Hepatic stellate cell (primary cell): Measurements from ENCODE around the gene ANKHD1.

Experiments
- DNase-seq: peaks from one replicate; pipeline ENCODE4 v3.0.0; 2011; ENCODE audit warnings: low spot score

The ANKHD1 gene

GRCh38 chr5:140544986-140545385 lies 143.4 kb downstream of the ANKHD1 start:
- DNase-seq: no peak

DNA sequence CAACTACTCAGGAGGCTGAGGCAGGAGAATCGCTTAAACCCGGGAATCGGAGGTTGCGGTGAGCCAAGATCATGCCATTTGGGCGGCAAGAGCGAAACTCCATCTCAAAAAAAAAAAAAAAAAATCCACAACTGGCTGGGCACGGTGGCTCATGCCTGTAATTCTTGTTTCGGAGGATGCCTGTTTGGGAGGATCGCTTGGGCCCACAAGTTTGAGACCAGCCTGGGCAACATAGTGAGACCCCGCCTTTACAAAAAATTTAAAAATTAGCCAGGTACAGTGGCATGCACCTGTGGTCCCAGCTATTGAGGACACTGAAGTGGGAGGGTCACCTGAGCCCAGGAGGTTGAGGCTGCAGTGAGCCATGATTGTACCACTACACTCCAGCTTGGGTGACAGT lies 144.0 kb downstream of the ANKHD1 start:
- no peak for DNase-seq

- DNase-seq: no peak
These were observed 145.3 kb downstream of the ANKHD1 start for GRCh38 chr5:140546851-140547507.

- DNase-seq: peak; percentile 93
These were observed 146.1 kb downstream of the ANKHD1 start, which contains the start of gene EIF4EBP3 for GRCh38 chr5:140547508-140548299. Gene EIF4EBP3 (plus strand): TSS chr5:140547662. CDS start chr5:140547738, 76 bp downstream.

GRCh38 chr5:140548300-140548688 lies 146.7 kb downstream of the ANKHD1 start:
- DNase-seq: no peak

GRCh38 chr5:140548791-140549190 lies 147.2 kb downstream of the ANKHD1 start:
- DNase-seq: no peak

DNA sequence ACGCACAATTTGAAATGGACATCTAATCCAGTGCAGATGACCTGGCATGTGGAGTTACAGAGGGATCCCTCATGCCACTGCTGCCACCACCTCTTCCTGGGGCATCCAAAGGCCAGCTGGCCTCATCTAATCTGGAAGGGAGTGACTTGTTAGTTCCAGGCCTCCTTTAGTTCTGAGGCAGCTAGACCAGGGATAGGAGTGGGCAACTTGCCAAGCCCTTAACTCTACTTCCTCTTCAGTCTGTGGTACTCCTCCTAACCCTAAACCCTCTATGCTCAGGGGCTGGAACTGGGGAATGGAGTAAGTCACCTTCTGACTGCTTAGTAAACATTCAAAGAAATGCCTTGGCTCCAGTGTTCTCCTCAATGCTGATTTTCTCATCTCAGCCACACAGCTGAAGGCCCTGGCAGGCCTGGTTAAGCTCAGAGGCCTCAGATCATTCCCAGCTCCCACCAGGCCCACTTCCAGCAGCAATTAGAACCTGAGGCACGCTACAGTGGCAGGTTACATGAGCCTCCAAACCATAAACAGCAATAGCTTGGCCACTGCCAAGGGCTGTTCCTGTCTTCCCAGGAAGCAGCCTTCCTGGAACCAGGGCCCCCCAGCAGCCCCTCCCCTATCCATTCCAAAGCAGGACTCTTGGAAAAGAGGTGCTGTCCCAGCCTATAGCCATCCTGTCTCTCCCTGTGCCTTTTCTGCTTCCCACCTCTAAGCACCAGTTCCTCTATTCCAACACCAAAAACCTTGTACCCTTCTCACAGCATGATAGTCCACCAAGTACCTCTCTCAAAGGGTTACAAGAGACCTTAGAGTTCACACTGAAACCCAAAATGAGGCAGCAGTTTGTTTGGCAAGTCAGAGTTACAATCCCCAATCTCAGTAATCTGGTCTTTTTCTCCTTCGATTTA lies 147.9 kb downstream of the ANKHD1 start:
- no peak for DNase-seq

DNA sequence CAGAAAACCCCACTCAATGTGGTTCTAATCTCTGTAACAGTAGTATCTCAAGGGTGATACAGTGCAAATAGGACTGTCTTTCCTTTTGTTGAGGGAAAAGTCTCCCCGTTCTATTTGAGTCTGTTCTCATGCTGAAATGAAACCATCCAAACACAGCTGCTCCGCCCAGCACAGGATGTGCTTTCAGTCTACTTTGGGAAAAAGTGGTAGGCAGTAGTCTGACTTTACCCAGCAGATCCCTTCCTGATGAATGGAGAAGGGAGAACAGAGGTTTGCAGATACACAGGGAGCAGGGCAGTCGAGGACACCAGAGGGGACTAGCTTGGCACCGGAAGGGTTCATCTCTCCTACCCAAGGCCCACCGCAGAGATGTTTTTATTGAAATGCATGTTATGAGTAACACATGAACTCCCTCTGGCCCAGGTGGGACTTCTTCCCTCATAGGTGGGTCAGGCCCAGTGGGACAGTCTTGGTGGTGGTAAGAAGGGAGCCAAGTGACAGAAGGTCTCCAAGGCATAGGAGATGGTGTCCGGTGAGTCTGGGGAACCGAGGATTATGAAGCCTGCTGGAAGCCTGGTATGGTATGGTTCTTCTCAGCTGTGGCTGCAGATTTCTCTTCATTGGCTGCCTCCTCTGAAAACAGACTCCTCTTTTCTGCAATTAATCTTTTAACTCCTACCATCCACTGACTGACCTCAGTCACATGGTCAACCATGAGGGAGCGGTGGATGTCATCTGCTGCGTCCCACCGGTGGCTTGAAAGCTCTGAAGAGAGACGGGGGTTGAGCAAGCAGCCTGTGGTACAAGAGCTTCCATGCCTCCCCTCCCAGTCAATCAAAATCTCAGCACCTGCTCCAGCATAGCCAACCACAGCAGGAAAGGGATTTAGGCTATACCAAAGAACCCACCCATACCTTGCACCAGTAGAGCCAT lies 148.8 kb downstream of the ANKHD1 start:
- DNase-seq: no peak

GRCh38 chr5:140551872-140552271 lies 150.2 kb downstream of the ANKHD1 start:
- no peak for DNase-seq

- DNase-seq: no peak
These were observed 152.0 kb downstream of the ANKHD1 start for GRCh38 chr5:140553657-140554056.

DNA sequence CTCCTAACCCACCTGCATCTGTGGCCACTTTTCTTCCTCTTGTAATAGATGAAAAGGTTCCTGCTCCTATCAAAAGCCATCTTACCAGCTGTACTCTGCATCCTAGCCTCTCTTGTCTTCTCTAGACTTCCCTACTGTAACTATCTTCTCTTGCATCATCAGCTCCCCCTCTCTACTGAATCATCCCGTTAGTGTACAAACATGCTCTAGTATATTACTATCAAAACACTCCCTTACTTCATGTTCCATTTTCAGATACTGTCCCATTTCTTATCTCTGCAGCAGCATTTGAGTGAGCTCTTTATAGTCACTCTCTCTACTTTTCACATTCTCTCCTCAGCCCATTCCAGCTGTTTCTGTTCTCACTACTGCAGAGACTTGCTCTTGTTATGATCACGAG lies 152.8 kb downstream of the ANKHD1 start:
- peak; percentile 59 for DNase-seq

- no peak for DNase-seq
These were observed 154.2 kb downstream of the ANKHD1 start for GRCh38 chr5:140555747-140556312.

DNA sequence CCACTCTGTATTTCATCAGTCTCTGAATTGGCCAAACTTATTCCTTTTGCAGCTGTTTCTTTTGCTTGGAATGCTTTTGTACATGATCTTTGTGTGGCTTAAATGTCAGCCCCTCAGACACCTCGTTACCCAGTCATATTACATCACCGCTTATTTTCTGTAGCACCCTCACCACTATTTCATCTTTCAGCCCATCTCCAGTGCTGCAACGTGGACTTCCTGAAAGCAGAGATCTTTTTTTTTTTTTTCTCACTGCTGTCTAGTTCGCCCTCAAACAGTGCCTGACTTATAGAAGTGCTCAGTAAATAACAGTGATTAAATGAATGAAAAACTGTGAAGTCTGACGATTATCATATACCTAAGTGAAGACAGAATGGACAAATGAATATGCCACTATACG lies 154.8 kb downstream of the ANKHD1 start:
- no peak for DNase-seq

- peak; percentile 96 for DNase-seq
These were observed 155.6 kb downstream of the ANKHD1 start, which contains the start of gene SRA1 for GRCh38 chr5:140557136-140557805. Gene SRA1 (minus strand): TSS chr5:140557473. CDS start chr5:140557452, 21 bp downstream.

DNA sequence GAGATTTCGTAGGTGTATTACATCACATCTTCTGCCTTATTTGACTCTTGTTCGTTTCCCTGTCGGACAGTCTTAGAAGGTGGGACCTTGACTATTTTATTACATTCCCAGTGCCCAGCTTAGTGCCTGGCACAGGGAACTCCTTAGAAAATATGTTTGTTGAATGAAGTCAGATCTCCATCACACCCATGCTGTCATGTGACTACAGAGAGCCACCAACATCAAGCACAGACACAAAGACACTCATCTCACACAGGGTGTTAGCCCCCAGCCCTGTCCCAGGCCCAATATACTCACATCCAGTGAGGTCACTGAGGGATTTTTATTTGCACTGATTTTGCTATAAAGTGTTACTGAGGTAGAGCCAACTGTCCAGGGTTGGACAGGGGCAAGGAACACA lies 156.3 kb downstream of the ANKHD1 start:
- no peak for DNase-seq

DNA sequence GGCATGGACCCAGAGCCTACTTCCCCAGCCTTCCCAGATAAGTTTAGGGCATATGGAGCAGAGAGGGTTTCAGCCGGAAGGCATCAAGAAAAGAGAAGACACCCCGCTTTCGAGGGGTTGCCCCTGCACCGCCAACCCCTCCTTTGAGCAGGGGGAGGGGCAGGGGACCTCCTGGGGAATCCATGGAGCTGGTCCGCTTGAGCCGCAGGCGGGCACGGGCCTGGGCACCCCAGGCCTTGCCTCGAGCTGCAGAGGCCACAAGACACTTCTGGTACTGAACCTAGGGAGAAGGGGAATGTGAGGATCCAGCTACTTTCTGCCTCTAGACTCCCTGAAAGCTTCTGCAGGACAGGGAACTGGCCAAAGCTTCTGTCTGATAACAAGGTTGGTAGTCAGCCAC lies 156.9 kb downstream of the ANKHD1 start:
- DNase-seq: no peak

DNA sequence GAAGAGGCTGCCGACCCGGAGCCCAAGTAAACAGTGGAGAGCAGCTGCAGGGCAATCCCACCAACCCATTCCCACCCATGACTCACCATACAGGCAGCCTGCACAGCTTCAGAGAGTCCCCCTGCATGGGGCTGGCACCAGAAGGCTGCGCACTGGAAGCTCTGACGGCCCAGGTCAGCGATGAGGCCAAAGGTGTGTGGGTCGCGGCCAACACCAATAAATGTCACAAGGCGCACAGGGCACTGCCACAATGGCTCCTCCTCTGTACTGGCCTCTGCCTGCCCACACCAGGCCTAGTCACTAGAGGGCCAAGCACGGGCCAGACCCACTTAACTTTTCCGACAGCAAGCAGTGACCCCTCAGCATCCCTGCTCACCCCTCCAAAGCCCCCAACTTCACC lies 158.6 kb downstream of the ANKHD1 start:
- no peak for DNase-seq

DNA sequence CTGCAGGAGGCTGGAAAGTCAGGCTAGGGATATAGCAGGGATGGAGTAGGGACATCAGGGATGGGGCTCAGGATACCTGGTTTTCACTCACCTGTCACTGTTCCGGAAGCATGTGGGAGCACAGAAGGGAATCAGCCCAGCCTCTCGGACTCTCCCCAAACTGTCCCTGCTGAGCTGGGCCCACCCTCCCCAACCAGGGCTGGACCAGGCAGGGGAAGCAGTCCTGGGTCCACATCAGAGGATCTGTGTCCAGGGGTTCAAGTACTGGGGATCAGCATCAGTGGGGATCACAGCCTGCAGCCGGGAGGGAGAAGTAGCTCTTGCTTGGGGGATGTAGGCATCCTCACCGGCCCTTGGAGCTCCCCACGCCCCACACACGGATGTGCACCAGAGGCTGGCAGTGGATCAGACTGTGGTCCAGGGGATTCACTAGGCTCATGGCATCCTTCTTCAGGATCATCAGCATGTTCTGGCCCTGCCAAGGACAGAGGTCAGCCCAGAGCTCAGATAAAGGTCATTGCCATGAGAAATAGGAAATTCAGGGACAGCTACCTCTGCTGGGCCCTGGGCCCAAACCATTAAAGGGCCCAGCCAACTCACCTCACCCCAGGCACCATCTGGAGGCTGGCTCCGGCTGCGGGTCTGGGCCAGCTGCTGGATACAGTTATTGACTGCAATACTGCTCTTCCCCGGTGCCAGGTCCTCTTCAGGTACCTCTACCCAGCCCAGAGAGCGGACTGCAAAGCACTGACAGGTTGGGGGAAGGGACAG lies 160.3 kb downstream of the ANKHD1 start:
- no peak for DNase-seq

GRCh38 chr5:140563596-140563995 lies 162.0 kb downstream of the ANKHD1 start:
- no peak for DNase-seq
